ENCODE results near the gene RAB5A.

Gene RAB5A

DNA sequence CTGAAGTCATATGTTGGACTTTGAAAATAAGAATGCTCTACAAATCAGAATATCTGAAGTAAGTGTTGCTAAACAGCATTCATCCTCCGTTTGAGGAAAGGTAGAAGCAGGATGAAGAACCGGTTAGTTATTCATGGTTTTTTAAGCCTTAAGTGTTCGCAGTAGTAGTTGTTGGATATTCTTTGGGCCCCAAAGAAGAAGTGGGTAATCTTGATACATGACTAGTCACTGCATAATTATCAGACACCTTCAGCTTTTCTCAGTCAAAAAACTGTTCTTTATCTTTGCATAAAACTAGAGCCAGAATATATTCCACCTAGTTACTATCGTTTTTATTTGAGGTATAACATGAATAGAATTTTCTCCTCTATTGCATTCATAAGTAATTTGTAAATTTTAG, 13.8 kb downstream of the RAB5A start:
- Histone ChIP-seq H3K9me2 (ENCODE audit: low read depth, low read length) (no peaks in the 10 kb centered on the region), H3K79me2 (ENCODE audit: insufficient read depth, low read length) (peaks cover 80% of the 10 kb centered on the region), H3K4me3 (ENCODE audit: low read depth, low read length, poor library complexity, severe bottlenecking) (no peak overlapping the region), H3K27ac (ENCODE audit: low read depth, low read length, poor library complexity, severe bottlenecking) (no peak overlapping the region), H3F3A (ENCODE audit: insufficient read depth, low read length) (no peaks in the 10 kb centered on the region), H3K4me2 (ENCODE audit: low read length) (no peak overlapping the region), H3K36me3 (ENCODE audit: insufficient read depth, low read length) (peaks cover 41% of the 10 kb centered on the region), H4K20me1 (ENCODE audit: insufficient read depth, low read length) (no peaks in the 10 kb centered on the region), H3K4me1 (ENCODE audit: insufficient read depth, low read length, severe bottlenecking) (no peaks in the 10 kb centered on the region), H3K27me3 (ENCODE audit: insufficient read depth, low read length) (no peaks in the 10 kb centered on the region), H2AFZ (ENCODE audit: low read length) (no peak overlapping the region), H3K9ac (ENCODE audit: low read length) (no peak overlapping the region), H3K9me3 (ENCODE audit: low read length) (no peaks in the 10 kb centered on the region)
- no peak for TF ChIP-seq EZH2 (IDR thresholded peaks at IDR 0.05; ENCODE audit: borderline replicate concordance, low read length)
- TF ChIP-seq, protein P1, sequence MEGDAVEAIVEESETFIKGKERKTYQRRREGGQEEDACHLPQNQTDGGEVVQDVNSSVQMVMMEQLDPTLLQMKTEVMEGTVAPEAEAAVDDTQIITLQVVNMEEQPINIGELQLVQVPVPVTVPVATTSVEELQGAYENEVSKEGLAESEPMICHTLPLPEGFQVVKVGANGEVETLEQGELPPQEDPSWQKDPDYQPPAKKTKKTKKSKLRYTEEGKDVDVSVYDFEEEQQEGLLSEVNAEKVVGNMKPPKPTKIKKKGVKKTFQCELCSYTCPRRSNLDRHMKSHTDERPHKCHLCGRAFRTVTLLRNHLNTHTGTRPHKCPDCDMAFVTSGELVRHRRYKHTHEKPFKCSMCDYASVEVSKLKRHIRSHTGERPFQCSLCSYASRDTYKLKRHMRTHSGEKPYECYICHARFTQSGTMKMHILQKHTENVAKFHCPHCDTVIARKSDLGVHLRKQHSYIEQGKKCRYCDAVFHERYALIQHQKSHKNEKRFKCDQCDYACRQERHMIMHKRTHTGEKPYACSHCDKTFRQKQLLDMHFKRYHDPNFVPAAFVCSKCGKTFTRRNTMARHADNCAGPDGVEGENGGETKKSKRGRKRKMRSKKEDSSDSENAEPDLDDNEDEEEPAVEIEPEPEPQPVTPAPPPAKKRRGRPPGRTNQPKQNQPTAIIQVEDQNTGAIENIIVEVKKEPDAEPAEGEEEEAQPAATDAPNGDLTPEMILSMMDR (IDR thresholded peaks at IDR 0.05; ENCODE audit: low read length) = no peak

DNA sequence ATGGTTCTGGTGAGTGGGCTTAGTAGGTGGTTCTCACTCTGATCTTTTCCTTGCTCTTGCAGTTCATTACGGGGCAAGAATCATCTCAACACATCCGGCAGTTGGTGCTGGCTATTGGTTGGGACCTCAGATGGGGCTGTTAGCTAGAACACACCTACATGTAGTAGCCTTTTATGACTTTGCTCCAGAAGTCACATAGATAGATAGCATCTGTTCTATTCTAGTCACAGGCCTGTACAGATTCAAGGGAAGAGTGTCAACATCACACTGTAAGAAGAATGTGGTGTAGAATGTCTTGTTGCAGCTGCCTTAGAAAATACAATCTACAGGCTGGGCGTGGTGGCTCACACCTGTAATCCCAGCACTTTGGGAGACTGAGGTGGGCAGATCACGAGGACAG, 15.1 kb downstream of the RAB5A start:
- no peaks in the 10 kb centered on the region for H3K9me2 ChIP-seq (ENCODE audit: low read depth, low read length)
- H3K4me2 ChIP-seq (ENCODE audit: low read length) = no peak overlapping the region
- H3K4me3 ChIP-seq (ENCODE audit: low read depth, low read length, poor library complexity, severe bottlenecking) = no peak overlapping the region
- H3K9ac ChIP-seq (ENCODE audit: low read length) = no peak overlapping the region
- no peaks in the 10 kb centered on the region for H3K4me1 ChIP-seq (ENCODE audit: insufficient read depth, low read length, severe bottlenecking)
- TF ChIP-seq EZH2 (IDR thresholded peaks at IDR 0.05; ENCODE audit: borderline replicate concordance, low read length) = no peak
- TF ChIP-seq, protein P1 (IDR thresholded peaks at IDR 0.05; ENCODE audit: low read length) = no peak
- H3K79me2 ChIP-seq (ENCODE audit: insufficient read depth, low read length) = peaks cover 82% of the 10 kb centered on the region
- peaks cover 43% of the 10 kb centered on the region for H3K36me3 ChIP-seq (ENCODE audit: insufficient read depth, low read length)
- no peak overlapping the region for H3K27ac ChIP-seq (ENCODE audit: low read depth, low read length, poor library complexity, severe bottlenecking)
- no peaks in the 10 kb centered on the region for H4K20me1 ChIP-seq (ENCODE audit: insufficient read depth, low read length)
- no peaks in the 10 kb centered on the region for H3K27me3 ChIP-seq (ENCODE audit: insufficient read depth, low read length)
- H3F3A ChIP-seq (ENCODE audit: insufficient read depth, low read length) = no peaks in the 10 kb centered on the region
- no peak overlapping the region for H2AFZ ChIP-seq (ENCODE audit: low read length)
- H3K9me3 ChIP-seq (ENCODE audit: low read length) = no peaks in the 10 kb centered on the region

DNA sequence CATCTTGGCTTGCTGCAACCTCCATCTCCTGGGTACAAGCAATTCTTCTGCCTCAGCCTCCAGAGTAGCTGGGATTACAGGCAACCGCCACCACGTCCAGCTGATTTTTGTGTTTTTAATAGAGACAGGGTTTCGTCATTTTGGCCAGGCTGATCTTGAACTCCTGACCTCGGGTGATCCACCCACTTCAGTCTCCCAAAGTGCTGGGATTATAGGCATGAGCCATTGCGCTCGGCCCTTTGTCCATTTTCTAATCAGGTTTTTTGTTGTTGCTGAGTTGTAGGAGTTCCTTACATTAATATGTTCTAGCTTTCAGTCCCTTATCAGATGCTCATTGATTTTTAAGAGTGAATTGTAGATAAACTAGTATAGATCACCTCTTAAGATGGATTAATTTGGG, 20.3 kb downstream of the RAB5A start:
- H2AFZ ChIP-seq (ENCODE audit: low read length) = no peak overlapping the region
- H3K79me2 ChIP-seq (ENCODE audit: insufficient read depth, low read length) = peaks cover 86% of the 10 kb centered on the region
- peaks cover 34% of the 10 kb centered on the region for H3K36me3 ChIP-seq (ENCODE audit: insufficient read depth, low read length)
- no peak overlapping the region for H3K9ac ChIP-seq (ENCODE audit: low read length)
- no peaks in the 10 kb centered on the region for H3K9me2 ChIP-seq (ENCODE audit: low read depth, low read length)
- TF ChIP-seq, protein P1 (IDR thresholded peaks at IDR 0.05; ENCODE audit: low read length) = no peak
- no peak for TF ChIP-seq EZH2 (IDR thresholded peaks at IDR 0.05; ENCODE audit: borderline replicate concordance, low read length)
- no peak overlapping the region for H3K4me2 ChIP-seq (ENCODE audit: low read length)
- no peaks in the 10 kb centered on the region for H4K20me1 ChIP-seq (ENCODE audit: insufficient read depth, low read length)
- H3K9me3 ChIP-seq (ENCODE audit: low read length) = no peaks in the 10 kb centered on the region
- no peak overlapping the region for H3K27ac ChIP-seq (ENCODE audit: low read depth, low read length, poor library complexity, severe bottlenecking)
- no peaks in the 10 kb centered on the region for H3F3A ChIP-seq (ENCODE audit: insufficient read depth, low read length)
- no peak overlapping the region for H3K4me3 ChIP-seq (ENCODE audit: low read depth, low read length, poor library complexity, severe bottlenecking)
- no peaks in the 10 kb centered on the region for H3K27me3 ChIP-seq (ENCODE audit: insufficient read depth, low read length)
- H3K4me1 ChIP-seq (ENCODE audit: insufficient read depth, low read length, severe bottlenecking) = no peaks in the 10 kb centered on the region

Measured in OCI-LY1 (cell line).